GM08714 (cell line): ENCODE results near the gene WNT5A.

Source experiments
- H3K4me3 ChIP-seq: fragments of 200-500 bp; sonication (Bioruptor generic); 2 replicates; pipeline ENCODE4 v1.5.1; 2014; ENCODE audit warnings: mild to moderate bottlenecking, low read length, inconsistent platforms
- ZNF274 ChIP-seq: IDR thresholded peaks from 2 replicates; pipeline ENCODE4 v1.6.1; 2012; ENCODE audit warnings: mild to moderate bottlenecking, low read depth, low read length

The WNT5A gene

GRCh38 chr3:55458181-55458790 is 28.8 kb downstream of the WNT5A start:
- TF ChIP-seq ZNF274 = no peak

DNA sequence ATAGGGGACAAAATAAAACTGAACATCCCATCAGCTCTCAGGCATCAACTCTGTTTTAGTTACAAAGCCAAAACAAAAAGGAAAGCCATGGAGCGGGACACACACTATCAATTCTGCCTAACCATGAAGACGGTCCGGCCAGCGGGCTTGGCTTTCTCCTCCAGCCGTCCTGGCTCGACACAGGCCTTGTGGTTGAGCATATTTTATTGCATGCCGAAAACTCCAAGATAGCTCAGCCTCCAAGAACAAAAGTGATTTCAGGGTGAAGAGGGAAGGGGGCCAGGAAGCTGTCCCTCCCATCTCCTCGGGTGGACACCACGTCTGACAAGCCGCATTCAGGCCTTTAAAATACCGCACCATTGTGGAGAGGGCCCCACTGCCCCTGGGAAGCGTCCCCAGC is 31.2 kb downstream of the WNT5A start:
- H3K4me3 ChIP-seq = no peak overlapping the region
- no peak for TF ChIP-seq ZNF274

More at GRCh38 chr3:55458181-55458790, 28.8 kb downstream of the WNT5A start:
- no peak overlapping the region for H3K4me3 ChIP-seq

DNA sequence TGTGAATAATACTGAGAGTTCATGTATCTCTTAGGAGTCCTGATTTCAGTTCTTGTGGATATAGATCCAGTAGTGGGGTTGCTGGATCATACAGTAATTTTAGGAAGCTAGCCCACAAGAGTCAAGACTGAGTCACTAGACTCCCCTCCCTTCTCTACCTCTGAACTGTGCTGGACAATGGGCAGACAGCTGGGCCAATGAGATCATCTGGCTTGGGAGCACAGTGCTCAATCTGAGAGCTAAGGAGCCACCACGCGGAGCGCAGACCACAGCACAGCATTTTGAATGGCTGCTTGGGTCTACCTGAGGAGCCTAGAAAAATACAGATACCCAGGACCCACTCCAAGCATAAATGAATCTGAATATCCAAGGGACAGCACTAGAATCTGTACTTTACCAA is 32.5 kb downstream of the WNT5A start:
- no peak overlapping the region for H3K4me3 ChIP-seq
- no peak for TF ChIP-seq ZNF274

- no peak overlapping the region for H3K4me3 ChIP-seq
- no peak for TF ChIP-seq ZNF274
Measured at GRCh38 chr3:55453886-55454496, 33.1 kb downstream of the WNT5A start.

DNA sequence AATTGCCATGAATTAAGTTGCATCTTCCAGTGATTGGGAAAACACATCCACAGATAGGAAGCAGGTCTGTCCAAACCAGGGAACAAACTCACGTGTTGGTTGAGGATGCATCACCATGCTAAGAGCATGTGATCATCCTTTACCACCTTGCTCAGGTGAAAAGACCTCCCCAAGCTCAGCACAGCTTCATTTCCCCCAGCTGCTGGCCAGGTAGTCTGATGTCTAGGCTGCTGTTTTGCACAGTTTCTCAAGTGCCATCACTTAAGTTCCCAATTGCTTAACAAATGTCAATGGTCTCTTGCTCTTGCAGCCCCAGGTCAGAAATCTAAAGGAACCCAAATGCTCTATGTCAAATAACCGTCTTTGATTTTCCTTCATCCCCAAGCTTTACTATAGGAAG is 34.2 kb downstream of the WNT5A start:
- no peak for TF ChIP-seq ZNF274
- H3K4me3 ChIP-seq = no peak overlapping the region

DNA sequence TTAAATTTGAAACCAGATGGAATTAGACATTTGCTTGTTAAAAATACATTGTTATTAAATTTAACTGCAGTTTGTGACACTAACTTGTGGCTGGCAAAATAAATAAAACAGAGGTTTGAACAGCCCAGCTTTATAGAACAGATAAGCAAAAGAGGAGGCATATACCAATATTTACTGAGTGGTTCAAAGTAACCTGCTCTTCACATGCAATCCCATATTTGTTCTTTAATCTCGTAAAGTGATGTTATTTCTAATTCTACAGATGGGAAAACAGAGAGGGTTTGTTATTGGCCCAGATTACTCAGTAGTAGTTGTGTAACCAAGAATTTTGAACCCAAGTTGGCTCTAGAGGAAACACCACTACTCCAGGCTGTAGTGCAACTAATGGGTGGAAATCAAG is 37.6 kb downstream of the WNT5A start:
- H3K4me3 ChIP-seq = no peak overlapping the region
- TF ChIP-seq ZNF274 = no peak

DNA sequence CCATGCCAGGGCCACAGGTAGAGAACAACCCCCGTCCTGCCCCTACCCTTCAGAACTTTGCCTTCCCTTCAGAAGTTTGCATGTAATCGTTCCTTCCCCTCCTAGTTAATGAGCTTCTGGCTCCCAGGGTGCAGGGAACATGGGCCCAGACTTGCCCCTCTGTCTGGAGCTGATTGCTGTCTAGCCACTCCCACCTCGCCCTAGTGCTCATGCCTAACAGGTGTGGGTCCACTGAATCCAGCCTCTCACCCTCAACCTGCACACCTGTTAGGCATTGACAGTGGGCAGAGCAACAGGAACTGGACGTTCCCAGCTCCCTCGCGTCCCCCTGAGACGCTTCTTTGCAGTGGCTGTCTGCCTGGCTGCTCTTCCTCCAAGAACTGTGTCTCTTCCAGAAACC is 40.3 kb downstream of the WNT5A start:
- H3K4me3 ChIP-seq = no peak overlapping the region
- TF ChIP-seq ZNF274 = no peak

GRCh38 chr3:55445551-55445950 is 41.6 kb downstream of the WNT5A start:
- no peak for TF ChIP-seq ZNF274
- H3K4me3 ChIP-seq = no peak overlapping the region

DNA sequence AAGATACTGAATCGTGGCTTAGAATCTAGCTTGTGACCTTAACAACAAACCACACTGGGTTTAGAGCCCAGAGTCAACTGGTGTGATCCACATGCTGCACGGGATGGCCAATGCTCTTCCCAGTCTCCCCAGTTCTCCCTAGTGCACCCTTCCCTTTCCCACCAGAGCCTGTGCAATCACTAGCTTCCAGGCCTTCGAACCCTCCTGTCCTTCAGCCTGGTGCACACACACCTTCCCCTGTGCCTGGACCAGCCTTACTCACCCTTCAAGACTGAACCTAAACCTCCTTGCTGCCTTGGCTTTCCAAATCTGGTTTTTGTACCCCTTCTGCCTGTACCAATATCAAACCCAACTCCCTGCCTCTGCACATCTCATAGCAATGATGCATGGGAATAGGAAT is 43.8 kb downstream of the WNT5A start:
- no peak overlapping the region for H3K4me3 ChIP-seq

DNA sequence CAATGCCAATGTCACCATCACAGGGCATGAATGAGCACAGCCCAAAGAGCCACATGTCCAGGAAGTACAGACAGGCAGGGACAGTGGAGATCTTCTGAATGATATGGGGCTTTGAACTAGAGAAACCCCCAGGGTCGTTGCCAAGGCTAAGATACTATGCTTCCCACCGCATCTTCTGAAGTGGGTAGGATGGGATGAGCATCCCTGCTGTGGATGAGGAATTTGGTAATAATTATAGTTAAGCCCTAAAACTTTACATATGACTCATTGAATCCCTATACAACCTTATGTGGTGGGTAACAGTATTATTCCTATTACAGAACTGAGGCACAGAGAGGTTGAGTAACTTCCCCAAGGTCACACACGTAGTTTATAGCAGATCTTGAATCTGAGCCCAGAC is 44.2 kb downstream of the WNT5A start:
- TF ChIP-seq ZNF274 = no peak
- no peak overlapping the region for H3K4me3 ChIP-seq

More for the DNA sequence above, 43.8 kb downstream of the WNT5A start:
- TF ChIP-seq ZNF274 = no peak

- H3K4me3 ChIP-seq = no peak overlapping the region
- TF ChIP-seq ZNF274 = no peak
Measured at GRCh38 chr3:55441499-55441898, 45.6 kb downstream of the WNT5A start.

- no peak for TF ChIP-seq ZNF274
Measured at GRCh38 chr3:55440104-55440708, 46.9 kb downstream of the WNT5A start.

DNA sequence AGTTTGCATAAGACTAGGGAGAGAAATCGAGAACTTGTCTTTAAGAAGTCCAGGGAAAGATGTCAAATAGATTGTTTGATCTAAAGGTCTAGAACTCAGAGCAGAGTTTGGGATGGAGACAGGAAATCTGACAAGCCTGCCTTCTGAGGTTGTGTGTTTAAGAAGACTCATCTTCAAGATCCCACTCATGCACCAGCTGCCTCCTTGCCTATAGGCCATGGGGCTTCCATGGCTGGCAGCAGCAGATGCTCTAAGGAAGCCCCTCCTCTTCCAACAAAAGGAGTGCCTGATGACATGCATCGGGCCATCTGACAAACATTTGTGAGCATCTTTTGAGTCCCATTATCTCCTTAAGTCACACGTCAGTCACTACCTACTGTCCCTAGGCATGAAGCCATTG is 47.4 kb downstream of the WNT5A start:
- H3K4me3 ChIP-seq = no peak overlapping the region
- no peak for TF ChIP-seq ZNF274

More at GRCh38 chr3:55440104-55440708, 46.9 kb downstream of the WNT5A start:
- H3K4me3 ChIP-seq = no peak overlapping the region

DNA sequence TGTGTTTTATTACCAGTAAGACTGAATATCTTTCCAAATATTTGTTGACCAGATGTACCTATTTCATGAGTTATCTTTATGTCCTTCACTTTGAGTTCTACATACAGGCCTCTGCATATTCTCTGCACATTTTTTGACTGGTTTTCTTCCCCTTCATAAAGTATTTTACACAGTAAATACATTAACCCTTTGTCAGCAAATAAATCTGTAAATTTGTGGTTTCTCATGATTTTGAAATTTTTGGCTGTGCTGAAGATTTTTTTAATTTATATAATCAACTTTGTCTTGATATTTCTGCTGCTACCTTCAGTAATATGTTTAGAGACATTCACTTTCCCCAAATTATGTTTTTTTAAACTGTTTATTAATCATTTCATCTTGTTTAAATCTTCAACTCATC is 50.5 kb downstream of the WNT5A start:
- no peak for TF ChIP-seq ZNF274
- H3K4me3 ChIP-seq = no peak overlapping the region

DNA sequence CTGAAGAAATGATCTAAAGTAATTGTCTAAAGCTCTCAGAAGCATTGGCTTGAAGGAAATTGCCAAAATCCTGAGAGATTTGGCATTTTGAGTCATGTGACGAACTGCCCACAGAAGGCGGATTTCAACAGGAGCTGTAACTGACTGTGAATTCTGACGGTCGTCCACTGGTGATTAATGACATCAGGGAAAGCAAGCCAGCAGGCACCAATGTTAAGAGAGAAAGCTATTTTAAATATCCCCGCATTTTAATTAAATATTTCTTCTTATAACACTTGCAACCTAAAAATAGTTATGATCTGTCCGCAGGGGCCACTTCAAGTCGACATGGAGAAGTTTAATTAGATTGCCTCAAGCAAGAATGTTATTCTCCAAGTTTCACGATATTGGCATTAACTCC is 51.6 kb downstream of the WNT5A start:
- TF ChIP-seq ZNF274 = no peak
- H3K4me3 ChIP-seq = no peak overlapping the region
